ENCODE results near the gene NACC1.
"Not testable (repeated sequence)": the region's sequence is repeated elsewhere in the genome, so short reads cannot be mapped to it uniquely, and the experiment has no call there.

NACC1 gene

GRCh38 chr19:13166151-13166550, 48.1 kb downstream of the NACC1 start:
- not testable (repeated sequence) for DNase-seq

GRCh38 chr19:13169769-13170168, 51.7 kb downstream of the NACC1 start:
- DNase-seq, result no peak

GRCh38 chr19:13171146-13171545, 53.1 kb downstream of the NACC1 start:
- DNase-seq, result no peak

GRCh38 chr19:13172346-13173138, 54.5 kb downstream of the NACC1 start:
- DNase-seq, result peak; percentile 92

GRCh38 chr19:13173139-13173737, 55.2 kb downstream of the NACC1 start:
- DNase-seq, result peak; percentile 68

GRCh38 chr19:13176345-13176744, 58.3 kb downstream of the NACC1 start:
- DNase-seq, result no peak

- DNase-seq, result not testable (repeated sequence)
Measured at GRCh38 chr19:13177584-13177983, 59.5 kb downstream of the NACC1 start.

- DNase-seq, result not testable (repeated sequence)
Measured at GRCh38 chr19:13178291-13178690, 60.2 kb downstream of the NACC1 start.

GRCh38 chr19:13181747-13182388, 63.8 kb downstream of the NACC1 start:
- peak; percentile 80 for DNase-seq

GRCh38 chr19:13184926-13185325, 66.9 kb downstream of the NACC1 start:
- not testable (repeated sequence) for DNase-seq

GRCh38 chr19:13185763-13186657, 67.9 kb downstream of the NACC1 start:
- not testable (repeated sequence) for DNase-seq

- not testable (repeated sequence) for DNase-seq
Measured at GRCh38 chr19:13186688-13187087, 68.6 kb downstream of the NACC1 start.

- no peak for DNase-seq
Measured at GRCh38 chr19:13187419-13187818, 69.4 kb downstream of the NACC1 start.

GRCh38 chr19:13189600-13189999, 71.5 kb downstream of the NACC1 start:
- no peak for DNase-seq
